ENCODE measurements around the gene DDAH1. TPM values are rescaled to one million over a fixed set of nuclear protein-coding genes. Genes with fewer than 3 reads are reported as not detected.
A peak's percentile ranks its signal among the peaks of the same experiment; 100 is the strongest.

The DDAH1 gene
- total and polyA plus RNA-seq, 4 donors = 13.6 to 57.2 (median 38.7) TPM

DNA sequence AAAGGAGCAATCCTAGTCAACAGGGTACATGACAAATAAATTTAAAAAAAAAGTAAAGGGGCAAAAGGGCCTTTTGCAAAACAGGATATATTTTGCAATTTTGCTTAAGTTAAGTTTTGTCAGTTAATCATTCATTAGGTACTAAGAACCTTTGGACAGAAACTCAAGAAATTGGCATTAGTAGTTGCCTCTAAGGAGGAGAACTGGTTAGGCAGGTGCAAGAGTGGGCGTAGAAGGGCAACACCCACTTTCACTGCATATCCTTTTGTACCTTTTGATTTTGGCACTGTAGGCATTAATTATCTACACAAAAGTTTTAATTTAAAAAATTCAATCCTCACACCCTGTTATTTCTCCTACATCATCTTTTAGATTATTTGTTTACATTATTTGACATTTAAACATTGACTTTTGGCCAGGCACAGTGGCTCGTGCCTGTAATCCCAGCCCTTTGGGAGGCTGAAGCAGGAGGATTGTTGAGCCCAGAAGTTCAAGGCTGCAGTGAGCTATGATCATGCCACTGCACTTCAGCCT lies 4.3 kb downstream of the DDAH1 start:
- TF ChIP-seq, protein P1, sequence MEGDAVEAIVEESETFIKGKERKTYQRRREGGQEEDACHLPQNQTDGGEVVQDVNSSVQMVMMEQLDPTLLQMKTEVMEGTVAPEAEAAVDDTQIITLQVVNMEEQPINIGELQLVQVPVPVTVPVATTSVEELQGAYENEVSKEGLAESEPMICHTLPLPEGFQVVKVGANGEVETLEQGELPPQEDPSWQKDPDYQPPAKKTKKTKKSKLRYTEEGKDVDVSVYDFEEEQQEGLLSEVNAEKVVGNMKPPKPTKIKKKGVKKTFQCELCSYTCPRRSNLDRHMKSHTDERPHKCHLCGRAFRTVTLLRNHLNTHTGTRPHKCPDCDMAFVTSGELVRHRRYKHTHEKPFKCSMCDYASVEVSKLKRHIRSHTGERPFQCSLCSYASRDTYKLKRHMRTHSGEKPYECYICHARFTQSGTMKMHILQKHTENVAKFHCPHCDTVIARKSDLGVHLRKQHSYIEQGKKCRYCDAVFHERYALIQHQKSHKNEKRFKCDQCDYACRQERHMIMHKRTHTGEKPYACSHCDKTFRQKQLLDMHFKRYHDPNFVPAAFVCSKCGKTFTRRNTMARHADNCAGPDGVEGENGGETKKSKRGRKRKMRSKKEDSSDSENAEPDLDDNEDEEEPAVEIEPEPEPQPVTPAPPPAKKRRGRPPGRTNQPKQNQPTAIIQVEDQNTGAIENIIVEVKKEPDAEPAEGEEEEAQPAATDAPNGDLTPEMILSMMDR (IDR thresholded peaks at IDR 0.05; ENCODE audit: control extremely low read depth, extremely low read depth) = no peak
- Histone ChIP-seq H3K36me3 (ENCODE audit: control insufficient read depth in 4 of 4, insufficient read depth in 4 of 4, low read length in 4 of 4) (no peaks in the 10 kb centered on the region), H3K27ac (ENCODE audit: low read depth in 1 of 2, low read length in 1 of 2) (peak overlapping the region in 1 of 2 donors; percentile 31), H3K27me3 (ENCODE audit: control insufficient read depth in 3 of 3, insufficient read depth in 3 of 3, low read length in 2 of 3) (no peaks in the 10 kb centered on the region), H3K4me3 (no peak overlapping the region), H3K9me3 (ENCODE audit: control insufficient read depth in 4 of 4, insufficient read depth in 3 of 4, low read length in 3 of 4) (no peaks in the 10 kb centered on the region), H3K4me1 (ENCODE audit: control insufficient read depth in 5 of 5, insufficient read depth in 5 of 5, low read length in 5 of 5) (peaks cover 3 to 28% (median 21%) of the 10 kb centered on the region in 5 donors), H3K9ac (ENCODE audit: insufficient read depth in 1 of 2, low read length in 2 of 2) (no peak overlapping the region)
- 64 to 71% methylated on average over 2 of the region's 2 CpGs for whole genome bisulfite sequencing, 2 donors
- no peak for ATAC-seq (ENCODE audit: insufficient read depth, low FRiP score)
- peak; percentile 46 to 85 (median 65) for DNase-seq

- DNase-seq (peak in 2 of 3 donors; percentile 45 to 80), ATAC-seq (ENCODE audit: insufficient read depth, low FRiP score) (no peak)
- Histone ChIP-seq H3K9ac (ENCODE audit: insufficient read depth in 1 of 2, low read length in 2 of 2) (peak overlapping the region in 1 of 2 donors; percentile 36), H3K4me1 (ENCODE audit: control insufficient read depth in 5 of 5, insufficient read depth in 5 of 5, low read length in 5 of 5) (peaks cover 2 to 35% (median 21%) of the 10 kb centered on the region in 5 donors), H3K9me3 (ENCODE audit: control insufficient read depth in 4 of 4, insufficient read depth in 3 of 4, low read length in 3 of 4) (no peaks in the 10 kb centered on the region), H3K36me3 (ENCODE audit: control insufficient read depth in 4 of 4, insufficient read depth in 4 of 4, low read length in 4 of 4) (no peaks in the 10 kb centered on the region), H3K4me3 (no peak overlapping the region), H3K27ac (ENCODE audit: low read depth in 1 of 2, low read length in 1 of 2) (no peak overlapping the region), H3K27me3 (ENCODE audit: control insufficient read depth in 3 of 3, insufficient read depth in 3 of 3, low read length in 2 of 3) (no peaks in the 10 kb centered on the region)
- TF ChIP-seq, protein P1 (IDR thresholded peaks at IDR 0.05; ENCODE audit: control extremely low read depth, extremely low read depth) = no peak
- WGBS, 2 donors = 55 to 67% methylated on average over 2 of the region's 2 CpGs
Measured at GRCh38 chr1:85459290-85459689, 5.7 kb downstream of the DDAH1 start.

DNA sequence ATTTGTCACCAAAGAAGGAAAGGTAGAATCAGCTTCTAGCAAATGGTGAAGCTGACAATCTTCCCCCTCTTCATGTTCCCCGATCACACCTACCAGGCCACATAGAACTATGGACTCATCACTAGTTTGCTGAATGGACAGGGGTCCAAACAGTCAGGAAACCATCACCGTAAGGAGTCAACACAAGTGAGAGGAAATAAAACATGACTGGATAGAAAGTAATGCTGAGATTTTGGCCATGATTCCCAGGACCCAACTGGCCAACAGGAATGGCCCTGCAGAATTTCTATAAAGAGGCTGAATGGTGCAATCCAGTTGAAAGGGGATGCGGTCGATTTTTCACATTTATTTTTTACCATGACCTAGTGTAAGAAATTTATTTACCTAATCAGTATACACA lies 10.7 kb downstream of the DDAH1 start:
- H3K27me3 ChIP-seq (ENCODE audit: control insufficient read depth in 3 of 3, insufficient read depth in 3 of 3, low read length in 2 of 3) = no peaks in the 10 kb centered on the region
- no peak overlapping the region for H3K9ac ChIP-seq (ENCODE audit: insufficient read depth in 1 of 2, low read length in 2 of 2)
- 95% methylated on average over 4 of the region's 4 CpGs for WGBS, 2 donors
- no peak for DNase-seq
- no peaks in the 10 kb centered on the region for H3K36me3 ChIP-seq (ENCODE audit: control insufficient read depth in 4 of 4, insufficient read depth in 4 of 4, low read length in 4 of 4)
- H3K9me3 ChIP-seq (ENCODE audit: control insufficient read depth in 4 of 4, insufficient read depth in 3 of 4, low read length in 3 of 4) = no peaks in the 10 kb centered on the region
- no peak overlapping the region for H3K27ac ChIP-seq (ENCODE audit: low read depth in 1 of 2, low read length in 1 of 2)
- no peak overlapping the region for H3K4me3 ChIP-seq
- no peak for ATAC-seq (ENCODE audit: insufficient read depth, low FRiP score)
- H3K4me1 ChIP-seq (ENCODE audit: control insufficient read depth in 5 of 5, insufficient read depth in 5 of 5, low read length in 5 of 5) = peaks cover 0 to 43% (median 17%) of the 10 kb centered on the region in 5 donors
- TF ChIP-seq, protein P1 (IDR thresholded peaks at IDR 0.05; ENCODE audit: control extremely low read depth, extremely low read depth) = no peak
